Tracheal epithelial cell (primary cell): Measurements from ENCODE around the gene ARID5A. TPM values are rescaled to one million over a fixed set of nuclear protein-coding genes. Genes with fewer than 3 reads are reported as not detected.

Experiments
- total RNA-seq: library from RNA; depleted of rRNA; stranded (reverse); fragments of >200 nt; gene quantifications from 2 replicates; pipeline ENCODE4 v1.2.1, GENCODE V29; 2014

ARID5A gene
- 3.2 and 4.1 TPM in 2 replicates for total RNA-seq

GRCh38 chr2:96536445-96537065, at the start of gene ARID5A:
Gene ARID5A, plus strand, starts transcription at chr2:96536752. Its CDS starts 75 bp downstream, at chr2:96536827.

GRCh38 chr2:96505231-96505889, 31.2 kb upstream of the ARID5A start, which contains the start of gene NEURL3:
Gene NEURL3, minus strand, starts transcription at chr2:96505357. Its CDS starts 71 bp downstream, at chr2:96505286.

Other genes with a start within 250 kb of the ARID5A start
- 39.8 and 43.5 TPM in 2 replicates for gene SNRNP200, start 231.2 kb upstream of the ARID5A start, total RNA-seq
- gene ITPRIPL1, start 211.4 kb upstream of the ARID5A start, total RNA-seq: 1.9 and 3.6 TPM in 2 replicates
- 1.1 and 1.7 TPM in 2 replicates for gene NCAPH, start 201.0 kb upstream of the ARID5A start, total RNA-seq
- 6.3 TPM in 1 of 2 replicates, not detected in the other for gene NEURL3, start 31.4 kb upstream of the ARID5A start, total RNA-seq
- gene KANSL3, start 101.6 kb downstream of the ARID5A start, total RNA-seq: 16.1 and 23.9 TPM in 2 replicates
- under 0.01 TPM in 2 replicates for gene FER1L5, start 106.0 kb downstream of the ARID5A start, total RNA-seq
- 14.3 and 17.4 TPM in 2 replicates for gene LMAN2L, start 203.3 kb downstream of the ARID5A start, total RNA-seq
- gene CNNM4, start 224.2 kb downstream of the ARID5A start, total RNA-seq: 3.1 and 4.3 TPM in 2 replicates